Parathyroid adenoma (tissue), 2 donors: ENCODE results near the gene CTSL.

Experiments used
- H2AFZ ChIP-seq: fragments of 300-600 bp; sonication (generic); one replicate; pipeline ENCODE4 v1.7.0; 2017; ENCODE audit warnings: antibody characterized with exemption, mild to moderate bottlenecking
- H3K27ac ChIP-seq: fragments of 300-600 bp; sonication (generic); one replicate; pipeline ENCODE4 v1.7.0; 2017
- H3K27me3 ChIP-seq: fragments of 300-600 bp; sonication (generic); one replicate; pipeline ENCODE4 v1.7.0; 2017; ENCODE audit warnings: low read length; ENCODE audit not compliant: control insufficient read depth, insufficient read depth
- H3K36me3 ChIP-seq: fragments of 300-600 bp; sonication (generic); one replicate; pipeline ENCODE4 v1.7.0; 2017; ENCODE audit warnings: low read length; ENCODE audit not compliant: control insufficient read depth, insufficient read depth
- H3K4me1 ChIP-seq: fragments of 300-600 bp; sonication (generic); one replicate; pipeline ENCODE4 v1.7.0; 2017; ENCODE audit warnings: control low read depth
- H3K4me2 ChIP-seq: fragments of 300-600 bp; sonication (generic); one replicate; pipeline ENCODE4 v1.7.0; 2017; ENCODE audit warnings: low read length
- H3K4me3 ChIP-seq: fragments of 300-600 bp; sonication (generic); one replicate; pipeline ENCODE4 v1.7.0; 2017; ENCODE audit warnings: low read depth, low read length
- H3K79me2 ChIP-seq: fragments of 300-600 bp; sonication (generic); one replicate; pipeline ENCODE4 v1.7.0; 2017; ENCODE audit warnings: control low read depth
- H3K9ac ChIP-seq: fragments of 300-600 bp; sonication (generic); one replicate; pipeline ENCODE4 v1.7.0; 2017; ENCODE audit warnings: mild to moderate bottlenecking
- H3K9me3 ChIP-seq: fragments of 300-600 bp; sonication (generic); one replicate; pipeline ENCODE4 v1.7.0; 2017; ENCODE audit warnings: low read length; ENCODE audit not compliant: control insufficient read depth
- TF ChIP-seq, protein P1 (sequence below): fragments of 300-600 bp; sonication (generic); IDR thresholded peaks from one replicate; pipeline ENCODE4 v1.7.0; 2017; ENCODE audit warnings: antibody characterized with exemption, mild to moderate bottlenecking
- donor health status: primary hyperparathyroidism.

CTSL gene

DNA sequence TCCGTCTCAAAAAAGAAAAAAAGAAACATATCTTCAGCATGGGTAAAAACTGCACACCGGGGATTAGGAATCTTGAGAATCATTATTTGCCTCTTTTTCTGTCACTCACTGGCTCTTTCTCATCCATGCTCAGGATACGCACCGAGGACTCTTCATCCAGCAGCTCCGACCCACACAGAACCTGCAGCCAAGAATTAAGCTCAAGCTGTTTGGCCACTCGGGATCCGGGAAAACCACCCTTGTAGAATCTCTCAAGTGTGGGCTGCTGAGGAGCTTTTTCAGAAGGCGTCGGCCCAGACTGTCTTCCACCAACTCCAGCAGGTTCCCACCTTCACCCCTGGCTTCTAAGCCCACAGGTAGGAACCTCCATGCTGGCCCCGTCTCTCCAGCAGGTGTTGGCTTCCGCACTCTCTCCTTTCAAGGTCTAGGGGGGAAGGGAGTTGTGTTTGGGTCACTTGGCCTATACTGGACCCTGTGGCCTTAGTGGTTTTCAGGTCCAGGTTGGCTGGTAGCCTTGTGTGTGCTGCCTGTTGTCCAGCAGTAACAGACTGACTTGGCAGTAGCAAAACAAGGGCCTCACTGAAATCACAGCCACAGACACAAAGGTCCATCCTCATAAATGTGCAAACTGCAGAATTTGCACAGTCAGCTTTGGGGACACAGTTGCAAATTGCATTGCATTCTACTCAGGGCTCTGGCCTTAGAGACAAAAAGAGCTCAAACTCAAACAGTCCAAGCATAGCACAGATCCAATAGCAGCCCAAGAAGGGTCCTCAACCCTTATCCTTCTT lies 44.5 kb upstream of the CTSL start:
- no peaks in the 10 kb centered on the region for H3K27me3 ChIP-seq
- TF ChIP-seq, protein P1, sequence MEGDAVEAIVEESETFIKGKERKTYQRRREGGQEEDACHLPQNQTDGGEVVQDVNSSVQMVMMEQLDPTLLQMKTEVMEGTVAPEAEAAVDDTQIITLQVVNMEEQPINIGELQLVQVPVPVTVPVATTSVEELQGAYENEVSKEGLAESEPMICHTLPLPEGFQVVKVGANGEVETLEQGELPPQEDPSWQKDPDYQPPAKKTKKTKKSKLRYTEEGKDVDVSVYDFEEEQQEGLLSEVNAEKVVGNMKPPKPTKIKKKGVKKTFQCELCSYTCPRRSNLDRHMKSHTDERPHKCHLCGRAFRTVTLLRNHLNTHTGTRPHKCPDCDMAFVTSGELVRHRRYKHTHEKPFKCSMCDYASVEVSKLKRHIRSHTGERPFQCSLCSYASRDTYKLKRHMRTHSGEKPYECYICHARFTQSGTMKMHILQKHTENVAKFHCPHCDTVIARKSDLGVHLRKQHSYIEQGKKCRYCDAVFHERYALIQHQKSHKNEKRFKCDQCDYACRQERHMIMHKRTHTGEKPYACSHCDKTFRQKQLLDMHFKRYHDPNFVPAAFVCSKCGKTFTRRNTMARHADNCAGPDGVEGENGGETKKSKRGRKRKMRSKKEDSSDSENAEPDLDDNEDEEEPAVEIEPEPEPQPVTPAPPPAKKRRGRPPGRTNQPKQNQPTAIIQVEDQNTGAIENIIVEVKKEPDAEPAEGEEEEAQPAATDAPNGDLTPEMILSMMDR: no peak
- no peak overlapping the region for H3K4me2 ChIP-seq
- H3K27ac ChIP-seq: no peak overlapping the region
- H3K4me3 ChIP-seq: no peak overlapping the region
- no peaks in the 10 kb centered on the region for H3K79me2 ChIP-seq
- H3K9ac ChIP-seq: no peak overlapping the region
- no peaks in the 10 kb centered on the region for H3K36me3 ChIP-seq
- H2AFZ ChIP-seq: no peak overlapping the region
- no peaks in the 10 kb centered on the region for H3K4me1 ChIP-seq
- H3K9me3 ChIP-seq: no peaks in the 10 kb centered on the region

DNA sequence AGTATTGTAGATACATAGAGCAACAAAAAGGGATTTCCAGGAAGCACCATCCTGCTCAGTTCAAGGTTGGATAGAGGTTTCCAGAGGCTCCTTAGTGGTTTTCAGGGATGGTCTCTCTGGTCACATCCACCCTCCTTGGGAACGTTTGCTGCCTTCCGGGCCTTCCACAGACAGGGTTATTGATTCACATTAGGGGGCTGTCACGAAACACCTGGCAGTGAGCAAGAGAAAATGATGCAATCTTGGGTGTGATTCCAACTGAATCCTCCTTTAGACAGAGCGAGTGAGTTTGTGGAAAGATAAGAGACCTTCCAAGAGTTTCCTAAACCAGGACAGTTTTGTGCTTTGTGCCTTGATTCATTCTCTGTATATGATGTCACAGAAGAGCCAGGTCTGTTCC lies 43.8 kb upstream of the CTSL start:
- no peaks in the 10 kb centered on the region for H3K27me3 ChIP-seq
- TF ChIP-seq, protein P1: no peak
- no peak overlapping the region for H2AFZ ChIP-seq
- no peaks in the 10 kb centered on the region for H3K4me1 ChIP-seq
- H3K79me2 ChIP-seq: no peaks in the 10 kb centered on the region
- H3K9ac ChIP-seq: no peak overlapping the region
- H3K4me3 ChIP-seq: no peak overlapping the region
- no peak overlapping the region for H3K4me2 ChIP-seq
- H3K27ac ChIP-seq: no peak overlapping the region
- H3K9me3 ChIP-seq: no peaks in the 10 kb centered on the region
- H3K36me3 ChIP-seq: no peaks in the 10 kb centered on the region

DNA sequence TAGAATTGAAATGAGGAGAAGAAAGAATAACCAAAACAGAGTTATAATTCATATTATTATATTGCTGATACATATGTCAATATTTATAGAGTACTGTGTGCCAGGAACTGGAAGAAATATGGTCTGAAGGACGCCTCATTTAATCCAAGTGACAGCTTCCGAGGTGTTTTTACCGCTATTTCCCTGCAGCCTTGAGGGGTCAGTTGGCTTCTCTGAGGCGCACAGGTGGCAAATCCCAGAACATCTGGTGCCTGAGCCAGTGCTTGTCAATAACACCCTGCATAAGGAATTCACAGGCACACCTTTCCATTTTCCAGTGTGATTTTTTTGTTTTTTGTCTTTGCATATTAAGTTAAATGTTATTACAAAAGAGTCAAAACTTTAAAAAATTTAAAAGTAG lies 43.3 kb upstream of the CTSL start:
- no peak overlapping the region for H3K4me3 ChIP-seq
- no peak overlapping the region for H3K27ac ChIP-seq
- no peak overlapping the region for H2AFZ ChIP-seq
- no peak overlapping the region for H3K4me2 ChIP-seq
- H3K4me1 ChIP-seq: no peaks in the 10 kb centered on the region
- TF ChIP-seq, protein P1: no peak
- no peaks in the 10 kb centered on the region for H3K9me3 ChIP-seq
- H3K27me3 ChIP-seq: no peaks in the 10 kb centered on the region
- no peak overlapping the region for H3K9ac ChIP-seq
- no peaks in the 10 kb centered on the region for H3K36me3 ChIP-seq
- H3K79me2 ChIP-seq: no peaks in the 10 kb centered on the region

DNA sequence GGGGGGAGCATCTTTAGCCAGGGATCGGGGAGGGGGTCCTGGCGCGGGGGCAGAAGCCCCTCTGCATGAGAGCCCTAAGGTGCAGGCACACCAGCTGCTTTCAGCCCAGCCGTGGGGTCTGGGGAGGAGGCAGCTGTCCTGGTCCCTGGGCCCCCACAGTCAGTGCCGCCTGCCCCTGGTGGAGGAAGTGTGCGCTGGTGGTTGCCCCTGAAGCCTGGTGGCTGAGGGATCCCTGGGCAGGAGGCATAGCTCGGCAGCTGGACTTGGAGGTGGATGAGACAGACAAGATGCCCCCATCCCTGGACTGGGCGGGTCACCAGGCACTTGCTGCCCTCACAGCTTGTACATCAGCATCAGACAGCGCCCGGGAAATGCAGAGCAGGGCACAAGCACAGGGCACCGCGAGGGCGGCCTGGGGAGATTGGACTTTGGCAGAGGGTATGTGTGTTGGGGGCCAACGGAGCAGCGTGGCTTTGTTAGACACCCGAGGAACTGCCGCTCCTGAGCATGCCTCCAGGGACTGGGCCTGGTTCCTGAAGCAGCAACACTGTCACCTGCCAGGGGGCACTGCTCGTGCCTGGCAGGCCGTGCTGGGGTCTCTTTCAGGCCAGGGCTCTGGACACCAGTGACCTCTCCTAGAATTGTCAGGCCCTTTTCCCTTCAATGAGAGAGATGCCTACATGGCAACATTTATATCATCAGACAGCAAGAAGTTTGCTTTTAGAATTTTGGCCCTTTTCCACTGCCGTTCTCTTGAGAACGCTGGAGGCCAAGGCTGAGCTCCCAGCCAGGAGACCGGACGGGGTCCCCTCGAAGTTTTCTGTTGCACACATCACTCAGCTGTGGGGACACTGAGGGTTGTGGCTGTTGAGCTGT lies 41.9 kb upstream of the CTSL start:
- no peaks in the 10 kb centered on the region for H3K4me1 ChIP-seq
- TF ChIP-seq, protein P1: no peak
- H3K4me3 ChIP-seq: no peak overlapping the region
- no peak overlapping the region for H3K27ac ChIP-seq
- H3K9ac ChIP-seq: no peak overlapping the region
- H3K27me3 ChIP-seq: no peaks in the 10 kb centered on the region
- no peak overlapping the region for H3K4me2 ChIP-seq
- H2AFZ ChIP-seq: no peak overlapping the region
- no peaks in the 10 kb centered on the region for H3K79me2 ChIP-seq
- no peaks in the 10 kb centered on the region for H3K9me3 ChIP-seq
- no peaks in the 10 kb centered on the region for H3K36me3 ChIP-seq
